IMR-90 (cell line): ENCODE results near the gene EXOC4. TPM values are rescaled to one million over a fixed set of nuclear protein-coding genes. Genes with fewer than 3 reads are reported as not detected.

ENCODE experiments used
- ATAC-seq: fragments of 200-7000 bp; cut with Tn5 transposase; 2 replicates; pipeline ENCODE4 v1.9.1; 2020; ENCODE audit warnings: low read depth, mild to moderate bottlenecking, moderate library complexity
- BruUV-seq: library from RNA; stranded (reverse); fragments of 400-500 nt; replicated peaks from 2 replicates; lab custom pipeline; 2021; lab: Mats Ljungman, UMichigan
- CTCF ChIA-PET: fragments of 300-600 bp; formaldehyde crosslinking; extraction: SDS; loops from one replicate; lab custom pipeline; 2021; ENCODE audit warnings: antibody characterized with exemption; lab: Yijun Ruan, JAX
- POLR2A ChIA-PET: fragments of 300-600 bp; sonication (Branson Sonifier 250); formaldehyde crosslinking; loops from one replicate; lab custom pipeline; 2022; ENCODE audit warnings: antibody characterized with exemption; ENCODE audit not compliant: unreplicated experiment; lab: Charles Lee
- DNase-seq: peaks from one replicate; pipeline ENCODE4 v3.0.0; 2013
- H2AFZ ChIP-seq: replicated peaks from 2 replicates; pipeline ENCODE3; 2013; ENCODE audit warnings: low read length, mild to moderate bottlenecking; ENCODE audit not compliant: poor library complexity
- H2AK5ac ChIP-seq: 2 replicates; pipeline ENCODE4 v1.6.1; 2013; ENCODE audit warnings: low read depth, low read length, inconsistent platforms
- H2AK9ac ChIP-seq: replicated peaks from 2 replicates; pipeline ENCODE3; 2013; ENCODE audit warnings: mild to moderate bottlenecking, low read depth, low read length, moderate library complexity; ENCODE audit not compliant: poor library complexity
- H2BK120ac ChIP-seq: 2 replicates; pipeline ENCODE4 v1.6.1; 2013; ENCODE audit warnings: low read depth, low read length, inconsistent platforms
- H2BK15ac ChIP-seq: 3 replicates; pipeline ENCODE4 v1.6.1; 2013; ENCODE audit warnings: low read depth, low read length, inconsistent platforms
- H2BK20ac ChIP-seq: 2 replicates; pipeline ENCODE4 v1.6.1; 2013; ENCODE audit warnings: low read depth, mild to moderate bottlenecking, inconsistent platforms, low read length, moderate library complexity
- H2BK5ac ChIP-seq: 2 replicates; pipeline ENCODE4 v1.6.1; 2013; ENCODE audit warnings: mild to moderate bottlenecking, low read depth, low read length, inconsistent platforms; ENCODE audit not compliant: poor library complexity, severe bottlenecking
- H3K14ac ChIP-seq: replicated peaks from 2 replicates; pipeline ENCODE4 v1.6.1; 2013; ENCODE audit warnings: low read depth, low read length, inconsistent platforms
- H3K18ac ChIP-seq: 2 replicates; pipeline ENCODE4 v1.6.1; 2013; ENCODE audit warnings: low read depth, low read length, control low read depth
- H3K23ac ChIP-seq: 2 replicates; pipeline ENCODE4 v1.6.1; 2013; ENCODE audit warnings: low read depth, low read length, inconsistent platforms
- H3K27ac ChIP-seq: 2 replicates; pipeline ENCODE4 v1.5.1; 2013; ENCODE audit warnings: mild to moderate bottlenecking, control low read depth, low read length; ENCODE audit not compliant: insufficient read depth
- H3K27me3 ChIP-seq: 2 replicates; pipeline ENCODE4 v1.6.1; 2013; ENCODE audit warnings: low read length; ENCODE audit not compliant: control insufficient read depth, insufficient read depth
- H3K36me3 ChIP-seq: 2 replicates; pipeline ENCODE4 v1.6.1; 2013; ENCODE audit warnings: low read length, mixed read lengths; ENCODE audit not compliant: control insufficient read depth, insufficient read depth
- H3K4ac ChIP-seq: 2 replicates; pipeline ENCODE4 v1.6.1; 2013; ENCODE audit warnings: low read depth, low read length, inconsistent platforms
- H3K4me1 ChIP-seq: 2 replicates; pipeline ENCODE4 v1.6.1; 2013; ENCODE audit warnings: low read length, mixed read lengths; ENCODE audit not compliant: control insufficient read depth, insufficient read depth
- H3K4me2 ChIP-seq: 2 replicates; pipeline ENCODE4 v1.6.1; 2013; ENCODE audit warnings: low read depth, mild to moderate bottlenecking, control low read depth, low read length, moderate library complexity
- H3K4me3 ChIP-seq: 2 replicates; pipeline ENCODE4 v1.5.1; 2013; ENCODE audit warnings: low read depth, mild to moderate bottlenecking, control low read depth, low read length, moderate library complexity; ENCODE audit not compliant: insufficient read depth
- H3K56ac ChIP-seq: 2 replicates; pipeline ENCODE4 v1.6.1; 2013; ENCODE audit warnings: low read length, inconsistent platforms; ENCODE audit not compliant: insufficient read depth; ENCODE audit errors: extremely low read depth
- H3K79me1 ChIP-seq, 2 experiments: 2 replicates each; pipeline ENCODE4 v1.6.1; 2013; ENCODE audit warnings: low read length in 2 of 2, inconsistent platforms in 1 of 2, low read depth in 1 of 2
- H3K9ac ChIP-seq: 2 replicates; pipeline ENCODE4 v1.6.1; 2013; ENCODE audit warnings: low read depth, low read length, control low read depth
- H3K9me1 ChIP-seq: 2 replicates; pipeline ENCODE4 v1.6.1; 2013; ENCODE audit warnings: low read length, inconsistent platforms; ENCODE audit not compliant: insufficient read depth
- H3K9me3 ChIP-seq: 2 replicates; pipeline ENCODE4 v1.6.1; 2013; ENCODE audit warnings: low read length; ENCODE audit not compliant: control insufficient read depth, insufficient read depth
- H4K20me1 ChIP-seq: 2 replicates; pipeline ENCODE4 v1.6.1; 2013; ENCODE audit warnings: low read length, inconsistent platforms; ENCODE audit not compliant: insufficient read depth
- H4K5ac ChIP-seq: 2 replicates; pipeline ENCODE4 v1.6.1; 2013; ENCODE audit warnings: mild to moderate bottlenecking, low read depth, low read length, control low read depth
- H4K8ac ChIP-seq, 2 experiments: 2 replicates each; pipeline ENCODE4 v1.6.1; 2013; ENCODE audit warnings: low read depth in 2 of 2, low read length in 2 of 2, control low read depth in 1 of 2, inconsistent platforms in 1 of 2
- H4K91ac ChIP-seq: 2 replicates; pipeline ENCODE4 v1.6.1; 2013; ENCODE audit warnings: low read depth, low read length, inconsistent platforms; ENCODE audit not compliant: insufficient read depth
- BHLHE40 ChIP-seq: fragments of 150-350 bp; IDR thresholded peaks from 2 replicates; pipeline ENCODE4 v1.6.1; 2016; ENCODE audit warnings: mild to moderate bottlenecking, low read depth, low read length
- CEBPB ChIP-seq: IDR thresholded peaks from 2 replicates; pipeline ENCODE4 v1.6.1; 2012; ENCODE audit warnings: low read depth, low read length, improper control_type of control experiment
- CHD1 ChIP-seq: IDR thresholded peaks from 2 replicates; pipeline ENCODE4 v1.6.1; 2012; ENCODE audit warnings: low read depth, low read length, improper control_type of control experiment
- FOS ChIP-seq: fragments of 150-350 bp; IDR thresholded peaks from 2 replicates; pipeline ENCODE4 v1.6.1; 2016; ENCODE audit warnings: low read depth, low read length
- MAFK ChIP-seq: IDR thresholded peaks from 2 replicates; pipeline ENCODE4 v1.6.1; 2012; ENCODE audit warnings: low read depth, low read length, improper control_type of control experiment
- MAZ ChIP-seq: IDR thresholded peaks from 2 replicates; pipeline ENCODE4 v1.6.1; 2012; ENCODE audit warnings: low read depth, mild to moderate bottlenecking, low read length, improper control_type of control experiment, moderate library complexity, borderline replicate concordance
- MXI1 ChIP-seq: IDR thresholded peaks from 2 replicates; pipeline ENCODE4 v1.6.1; 2012; ENCODE audit warnings: low read depth, mild to moderate bottlenecking, low read length, moderate library complexity, borderline replicate concordance
- NFE2L2 ChIP-seq: fragments of 150-350 bp; IDR thresholded peaks from 2 replicates; pipeline ENCODE4 v1.6.1; 2016; ENCODE audit warnings: low read depth, mild to moderate bottlenecking, low read length
- POLR2A ChIP-seq: IDR thresholded peaks from 2 replicates; pipeline ENCODE4 v1.6.1; 2012; ENCODE audit warnings: mild to moderate bottlenecking, low read depth, low read length
- RAD21 ChIP-seq: IDR thresholded peaks from 2 replicates; pipeline ENCODE4 v1.6.1; 2012; ENCODE audit warnings: low read length, improper control_type of control experiment
- RCOR1 ChIP-seq: IDR thresholded peaks from 2 replicates; pipeline ENCODE4 v1.6.1; 2012; ENCODE audit warnings: mild to moderate bottlenecking, low read length, improper control_type of control experiment; ENCODE audit not compliant: insufficient replicate concordance
- RFX5 ChIP-seq: IDR thresholded peaks from 2 replicates; pipeline ENCODE4 v1.8.0; 2012; ENCODE audit warnings: low read depth, mild to moderate bottlenecking, low read length, moderate library complexity
- SMC3 ChIP-seq: fragments of 150-350 bp; IDR thresholded peaks from 2 replicates; pipeline ENCODE4 v1.6.1; 2016; ENCODE audit warnings: low read depth, mild to moderate bottlenecking, antibody characterized with exemption, low read length, moderate library complexity
- WGBS, 2 experiments: methylation state at CpG; one replicate each; pipeline versions ENCODE4 v1.1.5 to v1.1.7; 2013; ENCODE audit warnings: missing lambda C conversion rate in 2 of 2; ENCODE audit not compliant: insufficient read length in 1 of 2; ENCODE audit errors: extremely low coverage in 2 of 2; 5-methylcytosine and 5-hydroxymethylcytosine counted together
- dilution Hi-C: fragments of 300-500 bp; cut with HindIII; formaldehyde crosslinking; loops from one replicate; pipeline ENCODE4 v1.14.3; 2018; ENCODE audit warnings: low sequenced_read_pairs; ENCODE audit not compliant: unreplicated experiment
- in situ Hi-C: fragments of 300-500 bp; cut with MboI; formaldehyde crosslinking; loops from 3 replicates; pipeline ENCODE4 v1.14.3; 2019; ENCODE audit warnings: low sequenced_read_pairs, inconsistent platforms, mixed read lengths
- intact Hi-C: fragments of 100-400 bp; cut with micrococcal nuclease; formaldehyde crosslinking; loops from 2 replicates; pipeline ENCODE4 v1.10.0; 2022
- polyA plus RNA-seq, 3 experiments: library from polyadenylated mRNA; depleted of rRNA; stranded (reverse); fragments of >200 nt; gene quantifications; 2 replicates each; pipeline ENCODE4 v1.2.3, GENCODE V29; 2012; ENCODE audit warnings: low replicate concordance in 1 of 3
- total RNA-seq: library from RNA; depleted of rRNA; stranded (reverse); fragments of >200 nt; gene quantifications from 2 replicates; pipeline ENCODE4 v1.2.3, GENCODE V29; 2012
- TF ChIP-seq, protein P1 (sequence below): conservative IDR thresholded peaks from 2 replicates; pipeline ENCODE4 v1.5.1; 2012; ENCODE audit warnings: mild to moderate bottlenecking, low read depth, low read length, improper control_type of control experiment
- TF ChIP-seq, protein P2 (sequence below): fragments of 150-350 bp; IDR thresholded peaks from 2 replicates; pipeline ENCODE4 v1.6.1; 2016; ENCODE audit warnings: low read depth, mild to moderate bottlenecking, low read length, moderate library complexity, borderline replicate concordance
- TF ChIP-seq, protein P3 (sequence below): fragments of 150-350 bp; IDR thresholded peaks from 2 replicates; pipeline ENCODE4 v1.6.1; 2017; ENCODE audit warnings: mild to moderate bottlenecking, antibody characterized with exemption, low read length, low read depth

EXOC4 gene
- total and polyA plus RNA-seq, 2 of the 4 experiments (the other 2 are of a cell fraction), result 25.4 to 94.6 TPM

DNA sequence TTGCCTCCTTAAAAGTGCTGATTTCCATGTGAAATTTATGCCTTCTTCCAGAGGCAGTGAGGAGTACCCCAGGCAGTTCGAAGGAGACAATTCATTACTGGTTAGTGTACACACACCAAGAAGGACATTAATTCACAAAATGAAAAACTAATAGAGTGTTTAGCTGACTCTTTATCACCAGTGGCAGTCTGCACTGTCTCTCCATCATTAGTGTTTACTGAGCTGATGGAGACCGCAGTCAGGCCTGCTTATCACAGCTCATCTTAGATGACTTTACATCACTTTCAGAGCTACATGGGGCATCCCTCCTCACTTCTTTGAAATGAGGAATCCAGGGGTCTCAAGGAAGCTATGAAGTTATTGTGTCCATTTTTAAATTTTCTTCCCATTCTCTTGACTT, 718.7 kb downstream of the EXOC4 start:
- Histone ChIP-seq H3K9me3 (no peaks in the 10 kb centered on the region), H4K20me1 (no peaks in the 10 kb centered on the region), H3K27ac (no peak overlapping the region), H4K5ac (no peak overlapping the region), H4K8ac (no peak overlapping the region), H2AK9ac (no peak overlapping the region), H2BK5ac (no peak overlapping the region), H3K23ac (no peak overlapping the region), H2BK120ac (no peak overlapping the region), H3K4me1 (no peaks in the 10 kb centered on the region), H2AFZ (no peak overlapping the region), H3K4me3 (no peak overlapping the region), H3K36me3 (no peaks in the 10 kb centered on the region), H3K18ac (no peak overlapping the region), H3K27me3 (no peaks in the 10 kb centered on the region), H3K56ac (no peak overlapping the region), H3K14ac (no peak overlapping the region), H3K9ac (no peak overlapping the region), H2BK15ac (no peak overlapping the region), H3K4me2 (no peak overlapping the region), H4K91ac (no peak overlapping the region), H3K4ac (no peak overlapping the region), H2BK20ac (no peak overlapping the region), H2AK5ac (no peak overlapping the region), H3K79me1 (no peaks in the 10 kb centered on the region), H3K9me1 (no peaks in the 10 kb centered on the region)
- DNase-seq (no peak), ATAC-seq (no peak)
- CTCF ChIA-PET, result no interaction called here
- dilution Hi-C loops, result no loop called here
- in situ Hi-C loops, result no loop called here
- TF ChIP-seq, protein P1, sequence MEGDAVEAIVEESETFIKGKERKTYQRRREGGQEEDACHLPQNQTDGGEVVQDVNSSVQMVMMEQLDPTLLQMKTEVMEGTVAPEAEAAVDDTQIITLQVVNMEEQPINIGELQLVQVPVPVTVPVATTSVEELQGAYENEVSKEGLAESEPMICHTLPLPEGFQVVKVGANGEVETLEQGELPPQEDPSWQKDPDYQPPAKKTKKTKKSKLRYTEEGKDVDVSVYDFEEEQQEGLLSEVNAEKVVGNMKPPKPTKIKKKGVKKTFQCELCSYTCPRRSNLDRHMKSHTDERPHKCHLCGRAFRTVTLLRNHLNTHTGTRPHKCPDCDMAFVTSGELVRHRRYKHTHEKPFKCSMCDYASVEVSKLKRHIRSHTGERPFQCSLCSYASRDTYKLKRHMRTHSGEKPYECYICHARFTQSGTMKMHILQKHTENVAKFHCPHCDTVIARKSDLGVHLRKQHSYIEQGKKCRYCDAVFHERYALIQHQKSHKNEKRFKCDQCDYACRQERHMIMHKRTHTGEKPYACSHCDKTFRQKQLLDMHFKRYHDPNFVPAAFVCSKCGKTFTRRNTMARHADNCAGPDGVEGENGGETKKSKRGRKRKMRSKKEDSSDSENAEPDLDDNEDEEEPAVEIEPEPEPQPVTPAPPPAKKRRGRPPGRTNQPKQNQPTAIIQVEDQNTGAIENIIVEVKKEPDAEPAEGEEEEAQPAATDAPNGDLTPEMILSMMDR, result no peak
- TF ChIP-seq FOS (no peak), CHD1 (no peak), SMC3 (no peak), NFE2L2 (no peak), MAFK (no peak), BHLHE40 (no peak), CEBPB (no peak), RCOR1 (no peak), RFX5 (no peak), POLR2A (no peak), MXI1 (no peak), RAD21 (no peak), MAZ (no peak)
- TF ChIP-seq, protein P2, sequence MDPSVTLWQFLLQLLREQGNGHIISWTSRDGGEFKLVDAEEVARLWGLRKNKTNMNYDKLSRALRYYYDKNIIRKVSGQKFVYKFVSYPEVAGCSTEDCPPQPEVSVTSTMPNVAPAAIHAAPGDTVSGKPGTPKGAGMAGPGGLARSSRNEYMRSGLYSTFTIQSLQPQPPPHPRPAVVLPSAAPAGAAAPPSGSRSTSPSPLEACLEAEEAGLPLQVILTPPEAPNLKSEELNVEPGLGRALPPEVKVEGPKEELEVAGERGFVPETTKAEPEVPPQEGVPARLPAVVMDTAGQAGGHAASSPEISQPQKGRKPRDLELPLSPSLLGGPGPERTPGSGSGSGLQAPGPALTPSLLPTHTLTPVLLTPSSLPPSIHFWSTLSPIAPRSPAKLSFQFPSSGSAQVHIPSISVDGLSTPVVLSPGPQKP, result no peak
- TF ChIP-seq, protein P3, sequence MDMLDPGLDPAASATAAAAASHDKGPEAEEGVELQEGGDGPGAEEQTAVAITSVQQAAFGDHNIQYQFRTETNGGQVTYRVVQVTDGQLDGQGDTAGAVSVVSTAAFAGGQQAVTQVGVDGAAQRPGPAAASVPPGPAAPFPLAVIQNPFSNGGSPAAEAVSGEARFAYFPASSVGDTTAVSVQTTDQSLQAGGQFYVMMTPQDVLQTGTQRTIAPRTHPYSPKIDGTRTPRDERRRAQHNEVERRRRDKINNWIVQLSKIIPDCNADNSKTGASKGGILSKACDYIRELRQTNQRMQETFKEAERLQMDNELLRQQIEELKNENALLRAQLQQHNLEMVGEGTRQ, result no peak
- intact Hi-C loops, result no loop called here
- POLR2A ChIA-PET, result no interaction called here
- WGBS, 2 experiments, result no CpG with 5 or more reads among the region's 2 CpGs
- no TSS peak for BruUV-seq
